ENCODE measurements around the gene SLC1A7. TPM values are rescaled to one million over a fixed set of nuclear protein-coding genes. Genes with fewer than 3 reads are reported as not detected.

SLC1A7 gene
- total RNA-seq, 4 donors from 2014 or later: 0.54 to 1.6 (median 0.62) TPM; not detected in 1

DNA sequence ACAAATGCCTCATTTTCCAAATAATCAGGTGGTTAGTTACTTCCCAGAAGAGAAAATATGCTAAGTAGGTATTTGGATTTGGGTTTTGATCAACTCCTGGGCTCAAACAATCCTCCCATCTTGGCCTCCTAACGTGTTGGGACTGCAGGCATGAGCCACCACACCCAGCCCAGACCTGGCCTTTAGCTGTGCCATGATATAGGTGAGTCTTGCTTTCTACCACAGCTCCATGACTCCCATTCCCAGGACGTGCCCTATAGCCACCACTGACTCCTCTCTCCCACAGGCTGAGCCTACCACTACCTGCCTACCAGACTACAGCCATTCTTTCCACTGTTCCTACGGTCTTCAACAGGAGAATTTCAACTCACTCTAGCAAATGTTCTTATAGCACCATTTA is 1.8 kb upstream of the SLC1A7 start:
- WGBS, 2 donors (ENCODE audit: low coverage in 1 of 2): 75 to 100% methylated on average over 1 to 3 of the region's 3 CpGs

DNA sequence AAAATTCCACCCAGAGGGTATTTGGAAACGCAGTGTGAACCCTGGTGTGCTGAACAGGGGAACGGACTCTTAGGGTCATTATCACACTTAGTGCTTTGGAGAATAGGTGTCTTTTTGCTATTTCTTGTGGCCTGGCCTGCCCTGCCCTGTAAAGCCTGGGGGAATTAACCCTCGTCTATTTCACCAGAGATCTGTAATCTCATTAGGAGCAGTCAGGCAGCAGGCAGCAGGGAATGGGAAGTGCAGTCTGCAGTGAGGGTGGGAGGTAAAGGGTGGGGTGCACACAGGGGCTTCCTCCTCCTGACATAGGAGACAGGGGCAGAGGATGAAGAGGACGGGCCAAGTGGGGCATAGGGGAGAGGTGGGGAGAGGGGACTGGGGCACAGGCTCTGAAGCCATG is 1.1 kb upstream of the SLC1A7 start:
- ATAC-seq: no peak
- no peak for TF ChIP-seq EP300 (IDR thresholded peaks at IDR 0.05)
- TF ChIP-seq POLR2A (IDR thresholded peaks at IDR 0.05): no peak
- WGBS, 2 donors (ENCODE audit: low coverage in 1 of 2): 25 to 73% methylated on average over 1 to 3 of the region's 4 CpGs

More for the DNA sequence above, 1.8 kb upstream of the SLC1A7 start:
- Histone ChIP-seq H3K9me3 (no peaks in the 10 kb centered on the region), H3K4me1 (peaks cover 0 to 48% (median 14%) of the 10 kb centered on the region in 3 donors), H3K27ac (no peak overlapping the region), H3K4me3 (no peak overlapping the region), H3K36me3 (no peaks in the 10 kb centered on the region), H3K27me3 (no peaks in the 10 kb centered on the region)
- ATAC-seq: no peak
- TF ChIP-seq POLR2A (IDR thresholded peaks at IDR 0.05) (no peak), POLR2AphosphoS5 (IDR thresholded peaks at IDR 0.05) (no peak), EP300 (IDR thresholded peaks at IDR 0.05) (no peak)
- TF ChIP-seq, protein P1, sequence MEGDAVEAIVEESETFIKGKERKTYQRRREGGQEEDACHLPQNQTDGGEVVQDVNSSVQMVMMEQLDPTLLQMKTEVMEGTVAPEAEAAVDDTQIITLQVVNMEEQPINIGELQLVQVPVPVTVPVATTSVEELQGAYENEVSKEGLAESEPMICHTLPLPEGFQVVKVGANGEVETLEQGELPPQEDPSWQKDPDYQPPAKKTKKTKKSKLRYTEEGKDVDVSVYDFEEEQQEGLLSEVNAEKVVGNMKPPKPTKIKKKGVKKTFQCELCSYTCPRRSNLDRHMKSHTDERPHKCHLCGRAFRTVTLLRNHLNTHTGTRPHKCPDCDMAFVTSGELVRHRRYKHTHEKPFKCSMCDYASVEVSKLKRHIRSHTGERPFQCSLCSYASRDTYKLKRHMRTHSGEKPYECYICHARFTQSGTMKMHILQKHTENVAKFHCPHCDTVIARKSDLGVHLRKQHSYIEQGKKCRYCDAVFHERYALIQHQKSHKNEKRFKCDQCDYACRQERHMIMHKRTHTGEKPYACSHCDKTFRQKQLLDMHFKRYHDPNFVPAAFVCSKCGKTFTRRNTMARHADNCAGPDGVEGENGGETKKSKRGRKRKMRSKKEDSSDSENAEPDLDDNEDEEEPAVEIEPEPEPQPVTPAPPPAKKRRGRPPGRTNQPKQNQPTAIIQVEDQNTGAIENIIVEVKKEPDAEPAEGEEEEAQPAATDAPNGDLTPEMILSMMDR (IDR thresholded peaks at IDR 0.05): no peak

DNA sequence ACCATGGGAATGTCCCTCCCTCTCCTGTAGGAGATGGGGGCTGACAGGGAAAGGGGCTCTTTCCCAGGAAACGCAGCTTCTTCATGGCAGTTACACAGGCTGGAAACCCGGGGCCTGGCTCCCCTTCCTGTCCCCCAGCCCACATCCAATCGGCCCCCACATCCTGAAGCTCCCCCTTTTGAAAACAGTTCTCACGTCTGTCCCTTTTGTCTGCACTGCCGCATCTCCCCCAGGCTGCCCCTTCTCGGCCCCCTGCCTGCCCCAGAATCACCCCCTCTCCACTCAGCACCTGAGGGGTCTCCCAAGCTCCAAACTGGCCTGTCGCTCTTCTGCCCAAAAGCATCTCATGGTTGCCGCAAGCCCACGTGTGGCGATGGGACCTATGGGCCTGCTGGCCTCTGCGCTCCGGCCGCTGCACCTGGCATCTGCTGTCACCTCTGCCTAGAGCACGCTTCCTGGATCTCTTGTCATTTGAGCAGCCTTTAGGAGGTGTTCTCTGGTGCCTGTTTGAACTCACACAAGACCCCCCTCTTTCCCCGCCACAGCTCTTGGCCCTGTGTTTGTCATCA is 867 bp downstream of the SLC1A7 start:
- Histone ChIP-seq H3K4me3 (no peak overlapping the region), H3K4me1 (peaks cover 0 to 39% (median 14%) of the 10 kb centered on the region in 3 donors), H3K36me3 (no peaks in the 10 kb centered on the region), H3K27me3 (no peaks in the 10 kb centered on the region), H3K27ac (peak overlapping the region in 3 of 4 donors; percentile 33 to 61 (median 42)), H3K9me3 (peaks cover 0 to 3% (median 0%) of the 10 kb centered on the region in 3 donors)
- WGBS, 2 donors (ENCODE audit: low coverage in 1 of 2): 84 to 93% methylated on average over 2 to 11 of the region's 15 CpGs
- no peak for TF ChIP-seq EP300 (IDR thresholded peaks at IDR 0.05)
- TF ChIP-seq POLR2A (IDR thresholded peaks at IDR 0.05): no peak
- TF ChIP-seq, protein P1 (IDR thresholded peaks at IDR 0.05): no peak
- TF ChIP-seq POLR2AphosphoS5 (IDR thresholded peaks at IDR 0.05): no peak
- no peak for ATAC-seq

More for the DNA sequence above, 1.1 kb upstream of the SLC1A7 start:
- H3K9me3 ChIP-seq: no peaks in the 10 kb centered on the region
- no peak overlapping the region for H3K27ac ChIP-seq
- peaks cover 0 to 48% (median 14%) of the 10 kb centered on the region in 3 donors for H3K4me1 ChIP-seq
- H3K27me3 ChIP-seq: no peaks in the 10 kb centered on the region
- H3K4me3 ChIP-seq: no peak overlapping the region
- no peaks in the 10 kb centered on the region for H3K36me3 ChIP-seq

DNA sequence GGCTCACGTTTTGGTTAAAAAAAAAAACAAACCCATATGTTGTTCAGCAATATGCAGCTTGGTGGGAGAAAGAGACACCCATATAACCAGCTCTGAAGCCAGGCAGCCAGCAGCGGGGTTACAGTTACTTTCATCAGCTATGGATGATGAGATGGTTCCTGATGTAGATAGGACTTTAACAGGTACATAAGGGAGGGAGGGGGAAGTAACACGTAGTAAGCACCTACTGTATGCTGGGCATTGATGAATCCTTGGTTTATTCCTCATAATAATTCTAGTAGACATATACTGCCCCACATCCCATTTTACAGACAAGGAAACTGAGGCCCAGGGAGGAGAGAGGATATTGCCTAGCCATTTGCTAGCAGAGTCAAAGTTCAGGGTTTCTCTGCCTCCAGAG is 2.0 kb downstream of the SLC1A7 start:
- peak overlapping the region in 3 of 4 donors; percentile 33 to 61 (median 42) for H3K27ac ChIP-seq
- peaks cover 0 to 3% (median 0%) of the 10 kb centered on the region in 3 donors for H3K9me3 ChIP-seq
- 47 to 83% methylated on average over 2 to 3 of the region's 3 CpGs for WGBS, 2 donors (ENCODE audit: low coverage in 1 of 2)
- H3K36me3 ChIP-seq: no peaks in the 10 kb centered on the region
- no peak overlapping the region for H3K4me3 ChIP-seq
- TF ChIP-seq, protein P1 (IDR thresholded peaks at IDR 0.05): no peak
- TF ChIP-seq POLR2AphosphoS5 (IDR thresholded peaks at IDR 0.05) (no peak), EP300 (IDR thresholded peaks at IDR 0.05) (no peak), POLR2A (IDR thresholded peaks at IDR 0.05) (no peak)
- no peak for ATAC-seq
- H3K27me3 ChIP-seq: no peaks in the 10 kb centered on the region
- H3K4me1 ChIP-seq: peaks cover 0 to 35% (median 11%) of the 10 kb centered on the region in 3 donors

DNA sequence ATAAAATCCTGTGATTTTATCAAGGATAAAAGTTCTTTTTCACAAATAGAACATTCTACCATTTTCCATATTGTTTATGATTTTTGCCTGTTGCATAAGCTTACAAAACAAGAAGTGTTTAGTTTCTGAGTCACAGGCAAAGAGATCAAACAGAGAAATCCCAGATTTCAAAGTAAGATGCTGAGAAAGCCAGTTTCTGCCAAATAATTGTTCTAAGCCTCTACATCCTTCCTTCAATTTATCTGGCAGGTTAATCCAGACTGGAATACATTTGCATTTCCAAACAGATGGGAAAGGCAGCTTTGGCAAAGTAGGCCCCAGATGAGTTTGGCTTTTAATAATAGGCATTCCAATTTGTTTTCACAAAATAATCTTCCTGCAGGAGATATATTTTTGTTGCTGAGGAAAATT is 2.5 kb downstream of the SLC1A7 start:
- Histone ChIP-seq H3K27me3 (no peaks in the 10 kb centered on the region), H3K9me3 (peaks cover 0 to 3% (median 0%) of the 10 kb centered on the region in 3 donors), H3K4me3 (no peak overlapping the region), H3K27ac (peak overlapping the region in 2 of 4 donors; percentile 42 to 61), H3K4me1 (peaks cover 0 to 35% (median 11%) of the 10 kb centered on the region in 3 donors), H3K36me3 (no peaks in the 10 kb centered on the region)
- peak; percentile 59 for ATAC-seq
- TF ChIP-seq POLR2A (IDR thresholded peaks at IDR 0.05) (no peak), POLR2AphosphoS5 (IDR thresholded peaks at IDR 0.05) (peak; percentile 71)
- TF ChIP-seq, protein P1 (IDR thresholded peaks at IDR 0.05): no peak
